Sigmoid colon (tissue), 7 donors: ENCODE measurements around the gene VMAC. TPM values are rescaled to one million over a fixed set of nuclear protein-coding genes. Genes with fewer than 3 reads are reported as not detected.

Source experiments
- DNase-seq: peaks from one replicate; pipeline ENCODE4 v3.0.0-alpha.2; 2019
- H3K27ac ChIP-seq, 4 donors: fragments of 200-600 bp; sonication (generic); one replicate each; pipeline ENCODE4 v1.5.1; 2016 to 2019; ENCODE audit warnings: mild to moderate bottlenecking in 1 of 4
- H3K27me3 ChIP-seq, 3 donors: fragments of 200-600 bp; sonication (generic); one replicate each; pipeline ENCODE4 v1.5.1; 2019; ENCODE audit warnings: mild to moderate bottlenecking in 1 of 3
- H3K36me3 ChIP-seq, 4 donors: fragments of 200-600 bp; sonication (generic); one replicate each; pipeline ENCODE4 v1.5.1; 2016 to 2019
- H3K4me1 ChIP-seq, 4 donors: fragments of 200-600 bp; sonication (generic); one replicate each; pipeline ENCODE4 v1.5.1; 2017 to 2019
- H3K4me3 ChIP-seq, 4 donors: fragments of 200-600 bp; sonication (generic); one replicate each; pipeline ENCODE4 v1.5.1; 2017 to 2019; ENCODE audit warnings: mild to moderate bottlenecking in 2 of 4, moderate library complexity in 1 of 4
- H3K9me3 ChIP-seq, 4 donors: fragments of 200-600 bp in 3 of 4; sonication (generic) in 3 of 4; one replicate each; pipeline versions ENCODE4 v1.5.1 to v1.6.1; 2013 to 2019
- CTCF ChIP-seq, 4 experiments: fragments of 450-650 bp in 3 of 4; fragments of 200-600 bp in 1 of 4; IDR thresholded peaks; one replicate each; pipeline ENCODE4 v1.5.1; 2016 to 2019; ENCODE audit warnings: antibody characterized with exemption in 4 of 4, mild to moderate bottlenecking in 3 of 4, moderate library complexity in 2 of 4
- EP300 ChIP-seq, 4 donors: sonication (generic); formaldehyde crosslinking; IDR thresholded peaks; one replicate each; pipeline ENCODE4 v1.6.1; 2017; ENCODE audit warnings: antibody characterized with exemption in 4 of 4
- POLR2A ChIP-seq, 2 donors: fragments of 450-650 bp; IDR thresholded peaks; one replicate each; pipeline ENCODE4 v1.6.1; 2016; ENCODE audit warnings: antibody characterized with exemption in 2 of 2, mild to moderate bottlenecking in 2 of 2, moderate library complexity in 2 of 2
- POLR2AphosphoS5 ChIP-seq, 4 donors: sonication (generic); formaldehyde crosslinking; IDR thresholded peaks; one replicate each; pipeline ENCODE4 v1.6.1; 2017; ENCODE audit warnings: antibody characterized with exemption in 4 of 4
- WGBS, 2 donors: extraction: QIAGEN DNeasy Blood & Tissue Kit; methylation state at CpG; one replicate each; pipeline ENCODE4 v1.1.7; 2013; 5-methylcytosine and 5-hydroxymethylcytosine counted together
- intact Hi-C: fragments of 100-400 bp; cut with DNase I; formaldehyde crosslinking; loops from one replicate; pipeline ENCODE4 v1.15.1; 2023
- polyA plus RNA-seq, 3 donors: library from polyadenylated mRNA; stranded (reverse); fragments of 200-250 nt; gene quantifications; one replicate each; pipeline ENCODE4 v1.2.3, GENCODE V29; 2013
- total RNA-seq, 4 donors: library from RNA; depleted of rRNA; stranded (reverse); fragments of >200 nt; gene quantifications; one replicate each; pipeline ENCODE4 v1.1.0, GENCODE V29; 2016
- donor health status: healthy with polysubstance abuse.
- donor health status: Bipolar disorder and iron deficiency.
- donor health status: healthy.

VMAC gene
- total and polyA plus RNA-seq, 7 donors, result 1.6 to 14.4 (median 6.4) TPM

GRCh38 chr19:5959260-5960004 is 54.8 kb downstream of the VMAC start:
- no peak for TF ChIP-seq CTCF (IDR thresholded peaks at IDR 0.05)
- no peak for TF ChIP-seq POLR2A (IDR thresholded peaks at IDR 0.05)
- TF ChIP-seq EP300 (IDR thresholded peaks at IDR 0.05), result no peak
- no peak for TF ChIP-seq POLR2AphosphoS5 (IDR thresholded peaks at IDR 0.05)
- no peak for DNase-seq
- peak overlapping the region; percentile 63 to 89 (median 84) for H3K27ac ChIP-seq
- no peaks in the 10 kb centered on the region for H3K27me3 ChIP-seq
- H3K9me3 ChIP-seq, result no peaks in the 10 kb centered on the region
- no peaks in the 10 kb centered on the region for H3K36me3 ChIP-seq
- intact Hi-C loops, result no loop called here
- H3K4me1 ChIP-seq, result peaks cover 0 to 98% (median 76%) of the 10 kb centered on the region in 4 donors
- no peak overlapping the region for H3K4me3 ChIP-seq
- WGBS, 2 donors, result 89 to 90% methylated on average over 14 of the region's 14 CpGs

Other genes with a start within 250 kb of the VMAC start
- 10 to 100 TPM; 39.6 to 87.8 (median 61.7) TPM for gene MICOS13, start 224.4 kb upstream of the VMAC start, total RNA-seq
- gene MICOS13, start 224.4 kb upstream of the VMAC start, polyA plus RNA-seq, result 100 to 1,000 TPM; 110 to 160 (median 120) TPM
- gene HSD11B1L, start 223.8 kb upstream of the VMAC start, total RNA-seq, result 10 to 100 TPM; 19.9 to 37.1 (median 23.3) TPM
- 1 to 10 TPM; 4.2 to 8.4 (median 6.3) TPM for gene HSD11B1L, start 223.8 kb upstream of the VMAC start, polyA plus RNA-seq
- 1,000 to 10,000 TPM in 2 of 4 donors, 100 to 1,000 TPM in 2; 593 to 1,408 (median 902) TPM for gene RPL36, start 214.6 kb upstream of the VMAC start, total RNA-seq
- gene RPL36, start 214.6 kb upstream of the VMAC start, polyA plus RNA-seq, result 1,000 to 10,000 TPM; 1,490 to 2,228 (median 1,816) TPM
- 10 to 100 TPM; 30.5 to 48.5 (median 36.6) TPM for gene LONP1, start 184.7 kb upstream of the VMAC start, total RNA-seq
- gene LONP1, start 184.7 kb upstream of the VMAC start, polyA plus RNA-seq, result 10 to 100 TPM; 24.0 to 62.6 (median 29.1) TPM
- not detected for gene CATSPERD, start 184.2 kb upstream of the VMAC start, total RNA-seq
- not detected for gene CATSPERD, start 184.2 kb upstream of the VMAC start, polyA plus RNA-seq
- gene PRR22, start 120.1 kb upstream of the VMAC start, total RNA-seq, result 1 to 10 TPM in 1 of 4 donors, under 1 TPM in 1, not detected in 2; 0.71 to 1.1 TPM
- gene PRR22, start 120.1 kb upstream of the VMAC start, polyA plus RNA-seq, result 1 to 10 TPM in 1 of 3 donors, under 1 TPM in 1, not detected in 1; 0.60 to 9.2 TPM
- gene DUS3L, start 113.7 kb upstream of the VMAC start, total RNA-seq, result 10 to 100 TPM; 26.7 to 37.4 (median 31.7) TPM
- 10 to 100 TPM in 2 of 3 donors, 1 to 10 TPM in 1; 8.3 to 42.0 (median 15.0) TPM for gene DUS3L, start 113.7 kb upstream of the VMAC start, polyA plus RNA-seq
- gene NRTN, start 99.8 kb upstream of the VMAC start, total RNA-seq, result 10 to 100 TPM in 1 of 4 donors, 1 to 10 TPM in 3; 6.1 to 12.2 (median 6.6) TPM
- 1 to 10 TPM in 1 of 3 donors, not detected in 2; 1.7 TPM for gene NRTN, start 99.8 kb upstream of the VMAC start, polyA plus RNA-seq
- not detected for gene FUT6, start 65.2 kb upstream of the VMAC start, total RNA-seq
- gene FUT6, start 65.2 kb upstream of the VMAC start, polyA plus RNA-seq, result 10 to 100 TPM; 14.8 to 61.1 (median 21.0) TPM
- gene FUT3, start 53.4 kb upstream of the VMAC start, total RNA-seq, result under 1 TPM in 1 of 4 donors, not detected in 3; 0.83 TPM
- gene FUT3, start 53.4 kb upstream of the VMAC start, polyA plus RNA-seq, result 100 to 1,000 TPM in 1 of 3 donors, 10 to 100 TPM in 2; 24.6 to 168 (median 34.4) TPM
- not detected for gene FUT5, start 34.3 kb upstream of the VMAC start, total RNA-seq
- not detected for gene FUT5, start 34.3 kb upstream of the VMAC start, polyA plus RNA-seq
- gene NDUFA11, start 1.1 kb upstream of the VMAC start, total RNA-seq, result 100 to 1,000 TPM; 242 to 447 (median 353) TPM
- gene NDUFA11, start 1.1 kb upstream of the VMAC start, polyA plus RNA-seq, result 100 to 1,000 TPM; 363 to 450 (median 395) TPM
- gene CAPS, start 9.4 kb downstream of the VMAC start, total RNA-seq, result 10 to 100 TPM in 2 of 4 donors, 1 to 10 TPM in 2; 4.9 to 18.6 (median 9.7) TPM
- 10 to 100 TPM in 1 of 3 donors, 1 to 10 TPM in 2; 3.6 to 13.7 (median 3.7) TPM for gene CAPS, start 9.4 kb downstream of the VMAC start, polyA plus RNA-seq
- gene RANBP3, start 73.3 kb downstream of the VMAC start, total RNA-seq, result 10 to 100 TPM; 63.1 to 86.4 (median 82.7) TPM
- 10 to 100 TPM; 27.0 to 47.5 (median 27.6) TPM for gene RANBP3, start 73.3 kb downstream of the VMAC start, polyA plus RNA-seq
- gene RFX2, start 205.6 kb downstream of the VMAC start, total RNA-seq, result 10 to 100 TPM; 14.3 to 21.2 (median 17.4) TPM
- gene RFX2, start 205.6 kb downstream of the VMAC start, polyA plus RNA-seq, result 1 to 10 TPM; 1.2 to 4.2 (median 3.6) TPM
- not detected for gene ACSBG2, start 230.8 kb downstream of the VMAC start, total RNA-seq
- under 1 TPM in 1 of 3 donors, not detected in 2; 0.06 TPM for gene ACSBG2, start 230.8 kb downstream of the VMAC start, polyA plus RNA-seq